Suppressor macrophage treated with lipopolysaccharide for 1 hour (primary cell): Measurements from ENCODE around the gene LANCL2.

Source experiments
- DNase-seq, 3 donors: peaks; one replicate each; pipeline ENCODE4 v3.0.0-alpha.2; 2020 to 2022

The LANCL2 gene

GRCh38 chr7:55472928-55473725 is 108.0 kb downstream of the LANCL2 start:
- DNase-seq, result no peak

- DNase-seq, result no peak
These were observed 108.8 kb downstream of the LANCL2 start for GRCh38 chr7:55473932-55474331.

- DNase-seq, result no peak
These were observed 110.1 kb downstream of the LANCL2 start for GRCh38 chr7:55474944-55475854.

GRCh38 chr7:55475855-55476803 is 111.0 kb downstream of the LANCL2 start:
- DNase-seq, result no peak

GRCh38 chr7:55476852-55477780 is 112.0 kb downstream of the LANCL2 start:
- no peak for DNase-seq

- no peak for DNase-seq
These were observed 112.7 kb downstream of the LANCL2 start for GRCh38 chr7:55477781-55478374.

- no peak for DNase-seq
These were observed 113.6 kb downstream of the LANCL2 start for GRCh38 chr7:55478700-55479099.

GRCh38 chr7:55481155-55481554 is 116.0 kb downstream of the LANCL2 start:
- no peak for DNase-seq

GRCh38 chr7:55483046-55483445 is 117.9 kb downstream of the LANCL2 start:
- no peak for DNase-seq
